ENCODE results near the gene RPL37A. TPM values are rescaled to one million over a fixed set of nuclear protein-coding genes. Genes with fewer than 3 reads are reported as not detected.

RPL37A gene
- 1,000 to 10,000 TPM in 1 of 4 donors, 100 to 1,000 TPM in 3; 393 to 1,147 (median 736) TPM for total RNA-seq

- TF ChIP-seq, protein P1, sequence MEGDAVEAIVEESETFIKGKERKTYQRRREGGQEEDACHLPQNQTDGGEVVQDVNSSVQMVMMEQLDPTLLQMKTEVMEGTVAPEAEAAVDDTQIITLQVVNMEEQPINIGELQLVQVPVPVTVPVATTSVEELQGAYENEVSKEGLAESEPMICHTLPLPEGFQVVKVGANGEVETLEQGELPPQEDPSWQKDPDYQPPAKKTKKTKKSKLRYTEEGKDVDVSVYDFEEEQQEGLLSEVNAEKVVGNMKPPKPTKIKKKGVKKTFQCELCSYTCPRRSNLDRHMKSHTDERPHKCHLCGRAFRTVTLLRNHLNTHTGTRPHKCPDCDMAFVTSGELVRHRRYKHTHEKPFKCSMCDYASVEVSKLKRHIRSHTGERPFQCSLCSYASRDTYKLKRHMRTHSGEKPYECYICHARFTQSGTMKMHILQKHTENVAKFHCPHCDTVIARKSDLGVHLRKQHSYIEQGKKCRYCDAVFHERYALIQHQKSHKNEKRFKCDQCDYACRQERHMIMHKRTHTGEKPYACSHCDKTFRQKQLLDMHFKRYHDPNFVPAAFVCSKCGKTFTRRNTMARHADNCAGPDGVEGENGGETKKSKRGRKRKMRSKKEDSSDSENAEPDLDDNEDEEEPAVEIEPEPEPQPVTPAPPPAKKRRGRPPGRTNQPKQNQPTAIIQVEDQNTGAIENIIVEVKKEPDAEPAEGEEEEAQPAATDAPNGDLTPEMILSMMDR (IDR thresholded peaks at IDR 0.05), result peak in 1 of 6 experiments; percentile 12
- peak; percentile 18 to 92 for TF ChIP-seq POLR2A (IDR thresholded peaks at IDR 0.05)
- peak; percentile 92 to 94 for DNase-seq
- Histone ChIP-seq H3K9me3 (no peaks in the 10 kb centered on the region), H3K27me3 (no peaks in the 10 kb centered on the region), H3K36me3 (peaks cover 33 to 41% of the 10 kb centered on the region in 2 donors), H3K27ac (peak within 1 kb of the TSS; percentile 77 to 96 (median 82)), H3K4me1 (peaks cover 21 to 22% of the 10 kb centered on the region in 2 donors), H3K4me3 (replicated peaks in 1 of 3) (peak within 1 kb of the TSS; percentile 25 to 92 (median 51))
- intact Hi-C loops (cut with DNase I), result loop anchor here (10.0 kb wide), 1 partner anchor 84 kb away; the partner anchor contains the start of gene SMARCAL1
- WGBS, 2 donors, result 0 to 1% methylated on average over 43 to 54 of the region's 54 CpGs
Observed at GRCh38 chr2:216498379-216499352, at the start of gene RPL37A. Gene RPL37A (plus strand): TSS chr2:216498844. CDS start chr2:216498875, 31 bp downstream.

- no peaks in the 10 kb centered on the region for H3K9me3 ChIP-seq
- H3K27ac ChIP-seq, result no peak overlapping the region
- H3K36me3 ChIP-seq, result peaks cover 53 to 55% of the 10 kb centered on the region in 2 donors
- no peak for DNase-seq
- intact Hi-C loops (cut with DNase I), result no loop called here
- TF ChIP-seq POLR2A (IDR thresholded peaks at IDR 0.05), result no peak
- TF ChIP-seq, protein P1 (IDR thresholded peaks at IDR 0.05), result no peak
- H3K27me3 ChIP-seq, result no peaks in the 10 kb centered on the region
- H3K4me3 ChIP-seq (replicated peaks in 1 of 3), result no peak overlapping the region
- H3K4me1 ChIP-seq, result no peaks in the 10 kb centered on the region
Observed at GRCh38 chr2:216450346-216450745, 48.3 kb upstream of the RPL37A start.

DNA sequence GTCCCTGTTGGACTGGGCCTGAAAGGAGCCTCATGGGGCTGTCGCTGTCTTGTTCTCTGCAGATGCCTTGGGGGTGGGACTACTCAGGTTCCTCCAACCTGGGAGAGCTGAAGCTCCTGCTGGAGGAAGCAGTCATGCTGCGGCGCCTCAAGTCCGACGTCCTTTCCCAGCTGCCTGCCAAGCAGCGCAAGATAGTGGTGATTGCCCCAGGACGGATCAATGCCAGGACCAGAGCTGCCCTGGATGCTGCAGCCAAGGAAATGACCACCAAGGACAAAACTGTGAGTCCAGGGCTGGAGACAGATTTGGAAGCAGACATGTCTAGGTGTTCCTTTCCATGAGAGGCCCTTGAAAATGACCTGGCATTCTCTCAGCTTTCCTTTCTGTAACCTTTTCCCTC lies 47.9 kb upstream of the RPL37A start:
- 92 to 94% methylated on average over 7 of the region's 7 CpGs for WGBS, 2 donors
- Histone ChIP-seq H3K4me3 (replicated peaks in 1 of 3) (no peak overlapping the region), H3K27ac (no peak overlapping the region), H3K9me3 (no peaks in the 10 kb centered on the region), H3K4me1 (no peaks in the 10 kb centered on the region), H3K36me3 (peaks cover 53 to 57% of the 10 kb centered on the region in 2 donors), H3K27me3 (no peaks in the 10 kb centered on the region)
- intact Hi-C loops (cut with DNase I), result no loop called here
- TF ChIP-seq POLR2A (IDR thresholded peaks at IDR 0.05), result no peak
- TF ChIP-seq, protein P1 (IDR thresholded peaks at IDR 0.05), result no peak
- DNase-seq, result no peak

- WGBS, 2 donors, result 99% methylated on average over 4 of the region's 4 CpGs
- no peak overlapping the region for H3K4me3 ChIP-seq (replicated peaks in 1 of 3)
- H3K27ac ChIP-seq, result no peak overlapping the region
- H3K27me3 ChIP-seq, result no peaks in the 10 kb centered on the region
- no peak for TF ChIP-seq POLR2A (IDR thresholded peaks at IDR 0.05)
- TF ChIP-seq, protein P1 (IDR thresholded peaks at IDR 0.05), result no peak
- no peaks in the 10 kb centered on the region for H3K9me3 ChIP-seq
- DNase-seq, result no peak
- no peaks in the 10 kb centered on the region for H3K4me1 ChIP-seq
- H3K36me3 ChIP-seq, result peaks cover 30 to 33% of the 10 kb centered on the region in 2 donors
- intact Hi-C loops (cut with DNase I), result no loop called here
Observed at GRCh38 chr2:216453955-216454614, 44.6 kb upstream of the RPL37A start.

Data from thyroid gland (tissue), 4 donors.